Stimulated activated CD8-positive, alpha-beta memory T cell treated with anti-CD3 and anti-CD28 coated beads, Interleukin-4, amount 100 ng/mL, for 1 hour (primary cell): Measurements from ENCODE around the gene TSN.
"Not testable (repeated sequence)": the region's sequence is repeated elsewhere in the genome, so short reads cannot be mapped to it uniquely, and the experiment has no call there.

ENCODE experiments used
- DNase-seq, 2 donors: peaks; one replicate each; pipeline ENCODE4 v3.0.0-alpha.2; 2020; ENCODE audit warnings: low read depth in 2 of 2, low spot score in 1 of 2

TSN gene

DNA sequence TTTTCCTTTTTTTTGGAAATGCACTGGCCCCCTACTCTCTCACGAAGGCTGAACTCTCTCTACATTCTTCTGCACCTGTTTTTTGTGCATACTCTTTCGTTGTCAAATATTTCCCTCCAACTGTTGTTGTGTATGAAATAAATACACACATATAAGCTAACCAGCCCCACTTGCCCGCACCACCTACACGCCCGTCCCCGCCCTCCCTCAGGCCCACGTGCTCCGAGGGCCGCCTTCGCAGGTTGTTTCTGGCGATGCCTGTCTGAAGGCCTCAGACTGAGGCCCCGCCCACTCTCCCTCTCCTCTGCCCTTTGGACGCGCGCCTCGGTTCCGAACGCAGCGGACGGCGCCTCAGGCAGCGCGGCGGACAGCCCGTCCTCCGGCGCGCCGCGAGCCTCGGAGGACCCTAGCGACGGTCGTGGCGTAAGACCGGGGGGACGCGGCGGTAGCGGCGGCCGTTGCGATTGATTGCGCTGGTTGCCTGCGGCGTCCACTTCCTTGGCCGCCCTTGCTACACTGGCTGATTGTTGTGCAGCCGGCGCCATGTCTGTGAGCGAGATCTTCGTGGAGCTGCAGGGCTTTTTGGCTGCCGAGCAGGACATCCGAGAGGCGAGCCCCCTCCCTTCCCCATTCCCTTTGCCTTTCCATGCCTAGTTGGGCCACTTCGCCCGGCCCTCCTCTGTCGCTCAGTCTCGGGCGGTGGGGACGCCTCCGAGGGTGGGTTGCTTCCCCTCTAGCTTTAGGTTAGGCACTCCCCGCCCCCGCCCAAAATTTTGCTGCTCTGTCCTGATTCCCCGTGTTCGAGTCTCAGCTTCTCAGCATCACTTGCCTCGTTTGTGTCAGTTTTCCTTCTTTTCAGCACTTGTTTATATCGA, at the start of gene TSN:
Gene TSN, plus strand, starts transcription at position 415 of the 875 bp plus-strand sequence. Its CDS starts 129 bp downstream, at position 544.
- peak; percentile 87 to 95 for DNase-seq

DNA sequence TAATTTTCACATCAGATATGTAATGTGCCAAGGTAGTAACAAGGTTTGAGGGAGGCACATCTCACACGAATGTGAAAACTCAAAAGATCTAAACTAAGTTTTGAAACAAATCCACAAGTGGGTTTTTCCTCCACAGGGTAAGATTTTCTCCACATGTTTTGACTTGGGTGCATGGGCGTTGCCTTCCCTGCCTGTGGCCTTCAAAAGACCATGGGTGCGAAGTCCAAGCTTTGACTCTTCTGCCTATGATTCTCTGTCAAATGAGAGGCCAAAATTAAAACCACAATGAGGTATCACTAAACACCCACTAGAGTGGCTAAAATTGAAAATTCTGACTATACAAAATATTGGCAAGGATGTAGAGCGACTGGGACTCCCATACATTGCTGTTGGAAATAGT, 49.5 kb upstream of the TSN start:
- DNase-seq: no peak

DNA sequence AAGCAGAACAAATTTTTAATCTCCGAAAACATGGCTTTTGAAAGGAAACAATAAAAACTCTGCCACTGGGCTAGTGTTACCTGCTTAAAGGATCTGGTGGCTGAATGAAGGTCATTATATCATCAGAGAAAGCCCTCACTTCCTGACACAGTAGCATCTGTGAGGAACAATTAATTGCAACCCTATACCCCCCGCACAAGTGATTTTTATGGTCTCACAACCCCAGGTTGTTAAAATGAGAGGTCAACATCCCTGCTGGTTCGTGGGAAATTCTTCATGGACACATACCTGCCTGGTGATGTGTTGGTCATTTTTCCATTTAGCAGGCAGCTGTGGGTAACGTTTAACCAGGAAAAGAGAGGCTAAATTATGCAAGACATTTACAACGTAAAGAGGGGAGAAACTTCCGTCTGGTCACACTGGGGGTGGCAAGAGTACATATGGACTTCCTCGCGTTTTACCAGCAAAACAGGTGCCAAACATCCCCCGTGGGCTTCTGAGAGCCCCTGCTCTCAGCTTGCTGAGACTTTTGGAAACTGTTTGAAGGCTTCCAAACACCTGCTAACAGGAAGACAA, 48.0 kb upstream of the TSN start:
- no peak for DNase-seq

DNA sequence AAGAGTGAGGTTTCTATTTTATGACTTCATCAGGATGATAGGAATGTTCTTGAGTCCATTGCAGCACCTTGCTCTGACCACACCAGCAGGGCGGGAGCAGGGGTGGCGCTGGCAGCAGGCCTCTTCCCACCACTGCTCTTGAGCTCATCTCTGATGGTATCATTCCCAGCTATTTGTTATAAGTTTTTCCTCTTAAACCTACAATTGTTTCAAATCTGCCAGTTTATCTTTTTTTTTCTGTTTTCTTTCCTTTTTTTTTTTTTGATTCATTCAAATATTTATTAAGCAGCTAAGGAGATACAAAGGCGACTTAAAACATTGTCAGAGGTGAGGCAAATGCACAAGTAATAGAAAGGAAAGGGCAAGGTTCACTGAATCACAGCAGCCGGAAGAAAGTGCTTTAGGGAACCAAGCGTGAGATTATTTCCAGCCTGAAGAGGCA, 47.5 kb upstream of the TSN start:
- no peak for DNase-seq

DNA sequence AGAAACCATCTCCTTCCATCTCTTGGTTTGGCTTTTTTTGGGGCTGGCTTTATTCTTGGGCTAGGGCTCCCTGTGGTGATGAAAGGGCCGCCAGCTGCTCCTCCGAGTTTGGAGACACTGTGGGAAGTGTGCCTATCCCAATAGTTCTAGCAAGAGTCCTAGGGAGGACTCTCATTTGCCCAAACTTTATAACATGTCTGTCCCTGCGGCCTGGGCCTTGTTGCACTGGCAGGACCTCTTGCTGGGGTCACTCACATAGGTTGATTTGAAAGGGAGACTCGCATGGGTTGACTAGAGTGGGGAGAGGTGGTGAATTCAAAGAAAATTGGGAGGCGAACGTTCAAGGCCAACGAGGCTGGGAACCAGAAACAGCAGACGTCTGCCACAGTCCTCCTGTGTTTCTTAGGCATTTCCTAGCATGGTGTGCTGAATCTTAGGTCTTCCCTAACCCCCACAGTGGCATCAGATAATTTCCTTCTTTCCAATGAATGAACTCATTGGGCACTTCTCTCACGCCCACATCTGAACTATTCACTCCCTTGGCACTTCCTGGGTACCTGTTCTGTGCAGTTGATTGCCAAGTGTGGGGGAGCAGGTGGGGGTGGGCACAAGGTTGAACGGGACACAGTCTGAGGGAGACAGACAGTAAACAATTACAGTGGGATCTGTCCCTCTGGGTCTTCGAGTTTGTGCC, 45.5 kb upstream of the TSN start:
- DNase-seq: no peak

DNA sequence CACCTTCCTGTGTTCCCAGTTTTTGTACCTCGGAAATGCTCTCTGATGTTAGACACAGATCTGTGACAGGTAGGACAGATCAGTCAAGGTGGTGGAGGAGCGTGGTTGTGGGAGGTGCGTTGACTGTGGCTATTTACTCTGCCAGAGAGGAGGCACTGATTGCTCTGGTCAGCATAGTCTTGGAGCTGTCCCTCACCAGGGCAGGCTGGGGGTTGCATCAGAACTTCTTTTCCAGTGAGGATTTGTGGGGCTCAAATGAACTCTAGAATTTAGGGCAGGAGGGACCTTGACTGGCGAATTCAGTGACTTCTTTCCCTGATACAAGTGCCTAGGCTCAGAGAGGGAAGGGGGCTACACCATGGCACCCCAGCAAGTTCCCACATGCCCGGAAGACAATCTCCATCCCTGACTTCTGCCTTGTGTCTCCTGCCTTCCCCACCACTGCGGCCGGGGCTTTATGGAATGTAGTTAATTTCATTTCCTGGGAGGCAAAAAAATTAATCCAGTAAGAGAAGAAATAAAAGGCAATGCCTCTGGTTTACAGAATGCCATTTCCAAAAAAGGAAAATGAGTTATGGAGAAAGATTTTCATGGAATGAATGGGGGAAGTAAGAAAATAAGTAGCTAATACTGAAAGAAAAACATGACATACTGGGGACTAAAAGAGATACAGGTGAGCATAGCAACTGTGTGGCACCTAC, 44.8 kb upstream of the TSN start:
- DNase-seq: no peak

DNA sequence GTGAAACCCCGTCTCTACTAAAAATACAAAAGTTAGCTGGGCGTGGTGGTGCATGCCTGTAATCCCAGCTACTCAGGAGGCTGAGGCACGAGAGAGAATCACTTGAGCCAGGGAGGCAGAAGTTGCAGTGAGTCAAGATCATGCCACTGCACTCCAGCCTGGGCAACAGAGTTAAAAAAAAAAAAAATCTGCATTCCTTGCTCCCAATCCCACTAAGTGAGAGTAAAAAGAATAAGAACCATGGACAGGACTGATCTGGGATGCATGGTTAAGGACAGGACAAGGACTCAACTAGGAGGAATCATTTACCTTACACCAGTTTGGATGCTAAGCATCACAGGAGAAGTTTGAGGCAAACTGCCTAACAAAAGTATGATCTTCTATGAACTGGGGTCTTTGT, 44.0 kb upstream of the TSN start:
- not testable (repeated sequence) for DNase-seq

DNA sequence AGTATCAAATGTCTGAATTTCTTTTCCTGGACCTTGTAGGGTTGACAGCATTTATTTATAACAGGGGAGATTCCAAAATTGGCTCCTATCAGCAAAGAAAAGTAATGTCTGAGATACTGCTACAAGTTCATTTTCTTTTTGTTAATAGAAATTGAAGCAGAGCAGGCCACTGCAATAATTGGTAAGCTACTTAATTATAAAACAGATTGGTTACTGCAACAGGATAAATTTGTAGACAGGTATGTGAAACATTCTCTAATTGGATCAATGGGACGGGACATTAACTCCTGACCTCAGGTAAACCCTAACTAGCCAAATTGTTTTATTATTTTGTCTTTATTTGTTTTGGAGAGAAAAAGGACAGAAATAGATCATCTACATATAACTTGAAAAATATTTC, 39.3 kb upstream of the TSN start:
- DNase-seq: no peak

DNA sequence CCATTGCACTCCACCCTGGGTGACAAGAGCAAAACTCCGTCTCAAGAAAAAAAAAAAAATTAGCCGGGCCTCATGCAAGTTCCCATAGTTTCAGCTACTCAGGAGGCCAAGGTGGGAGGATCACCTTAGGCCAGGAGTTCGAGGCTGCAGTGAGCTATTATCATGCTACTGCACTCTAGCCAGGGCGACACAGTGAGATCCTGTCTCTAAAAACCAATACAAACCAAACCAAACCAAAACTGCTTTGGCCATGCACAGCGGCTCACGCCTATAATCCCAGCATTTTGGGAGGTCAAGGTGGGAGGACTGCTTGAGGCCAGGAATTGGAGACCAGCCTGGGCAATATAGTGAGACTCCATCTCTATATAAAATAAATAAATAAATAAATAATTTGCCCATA, 37.9 kb upstream of the TSN start:
- DNase-seq: no peak

DNA sequence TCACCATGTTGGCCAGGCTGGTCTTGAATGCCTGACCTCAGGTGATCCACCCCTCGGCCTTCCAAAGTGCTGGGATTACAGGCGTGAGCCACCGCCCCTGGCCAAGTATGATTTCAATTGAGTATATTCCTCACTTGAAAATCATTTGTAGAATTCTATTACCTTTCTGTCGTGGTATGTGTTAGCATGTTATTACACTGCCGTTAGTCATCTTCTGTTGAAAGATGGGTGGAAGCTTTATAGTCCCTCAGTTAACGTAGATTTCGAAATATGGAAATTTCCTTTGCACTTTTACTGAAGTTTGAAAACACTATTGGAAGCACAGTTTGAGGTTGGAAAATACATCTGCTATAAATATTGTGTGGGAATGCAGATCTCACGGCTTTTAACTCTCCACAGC, 33.5 kb upstream of the TSN start:
- no peak for DNase-seq

DNA sequence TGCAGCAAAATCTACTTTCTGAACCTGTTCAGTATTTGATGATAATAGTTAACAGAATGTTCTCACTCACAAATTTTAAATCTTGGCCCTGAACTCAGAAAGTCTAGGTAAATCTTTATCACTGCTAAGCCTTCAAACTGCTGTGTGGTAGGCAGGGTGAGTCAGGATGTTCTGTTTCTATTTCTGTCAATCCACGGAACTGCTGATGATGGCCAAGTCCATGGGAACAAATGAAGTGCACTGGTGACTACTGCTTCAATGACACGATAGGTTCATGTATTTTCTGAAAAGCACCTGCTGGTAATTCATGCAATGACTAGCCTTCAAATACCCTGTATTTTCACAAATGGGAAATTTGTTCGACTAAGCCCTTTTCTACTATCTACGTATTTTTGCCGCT, 33.0 kb upstream of the TSN start:
- DNase-seq: no peak

DNA sequence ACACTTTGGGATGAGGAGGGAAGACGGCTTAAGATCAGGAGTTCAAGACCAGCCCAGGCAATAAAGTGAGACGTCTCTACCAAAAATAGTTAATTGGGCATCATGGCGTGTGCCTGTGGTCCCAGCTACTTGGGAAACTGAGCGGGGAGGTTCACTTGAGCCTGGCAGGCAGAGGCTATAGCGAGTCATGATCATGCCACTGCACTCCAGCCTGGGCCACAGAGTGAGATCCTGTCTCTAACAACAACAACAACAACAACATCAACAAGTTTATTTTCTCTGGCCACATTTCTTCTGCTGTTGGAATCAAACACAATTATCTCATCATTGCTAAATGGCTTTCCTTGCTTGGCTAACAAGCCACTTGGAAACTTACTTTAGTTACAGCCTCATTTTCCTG, 32.1 kb upstream of the TSN start:
- no peak for DNase-seq

DNA sequence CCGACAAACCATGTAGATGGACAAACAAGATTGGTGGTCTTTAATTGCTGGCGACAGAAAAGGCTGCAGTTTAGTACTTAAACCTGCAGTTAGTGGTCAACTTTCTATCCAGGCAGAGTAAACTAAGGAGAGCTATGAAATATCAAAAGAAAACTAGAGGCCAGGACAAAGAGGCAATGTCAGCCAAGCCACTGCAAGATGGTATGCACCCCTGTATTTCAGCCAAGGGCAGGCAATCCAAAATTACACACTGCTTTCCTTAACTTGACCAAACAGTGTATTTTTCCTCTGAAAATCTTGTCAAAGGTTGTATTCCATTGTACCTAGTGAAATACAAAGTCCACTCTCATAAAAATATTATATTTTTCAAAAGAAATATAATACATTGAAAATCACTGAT, 28.1 kb upstream of the TSN start:
- no peak for DNase-seq

DNA sequence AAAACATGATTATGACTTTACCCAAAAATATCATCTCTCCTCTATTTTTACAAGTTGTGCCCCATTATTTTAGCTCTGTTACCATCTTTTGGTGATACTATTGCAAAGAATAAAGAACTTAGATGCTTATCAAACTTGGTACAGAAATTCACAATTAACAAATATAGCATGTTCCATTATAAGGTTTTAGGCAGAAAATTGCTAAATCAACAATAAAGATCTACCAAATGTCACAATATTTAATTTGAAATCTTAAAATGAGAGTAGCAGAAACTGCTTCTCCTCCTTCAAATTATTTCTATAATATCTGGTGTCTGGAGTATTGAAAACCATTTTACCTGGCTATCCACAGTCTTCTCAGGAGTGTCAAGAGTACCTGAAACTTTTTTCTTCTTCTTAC, 27.5 kb upstream of the TSN start:
- no peak for DNase-seq

DNA sequence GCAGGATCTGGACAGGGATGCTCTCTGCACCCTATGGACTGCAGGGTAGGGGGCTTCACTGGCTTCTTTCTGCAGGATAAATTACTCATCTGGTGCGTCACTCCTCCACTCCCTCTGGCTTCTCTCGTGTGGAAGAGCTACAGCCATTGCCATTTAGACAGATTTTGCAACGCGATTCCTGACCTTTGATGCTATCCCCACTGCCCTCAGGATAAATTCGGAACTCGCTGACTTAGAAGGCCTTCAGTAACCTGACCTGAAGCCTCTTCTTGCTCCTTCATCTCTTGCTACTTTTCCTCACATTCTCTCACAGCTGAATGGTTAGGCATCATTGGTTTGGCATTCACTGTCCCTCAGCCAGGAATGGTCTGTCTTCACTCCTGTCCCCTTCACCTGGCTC, 24.1 kb upstream of the TSN start:
- DNase-seq: no peak

DNA sequence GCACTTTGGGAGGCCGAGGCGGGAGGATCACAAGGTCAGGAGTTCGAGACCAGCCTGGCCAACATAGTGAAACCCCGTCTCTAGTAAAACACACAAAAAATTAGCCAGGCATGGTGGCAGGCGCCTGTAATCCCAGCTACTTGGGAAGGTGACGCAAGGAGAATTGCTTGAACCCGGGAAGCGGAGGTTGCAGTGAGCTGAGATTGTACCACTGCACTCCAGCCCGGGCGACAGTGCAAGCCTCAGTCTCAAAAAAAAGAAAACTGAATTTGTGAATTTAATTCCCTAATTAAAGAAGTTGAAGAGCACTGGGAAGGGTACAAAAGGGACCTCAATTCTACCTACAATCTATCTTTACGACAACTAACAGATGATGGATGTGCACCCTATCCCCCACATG, 20.9 kb upstream of the TSN start:
- not testable (repeated sequence) for DNase-seq

DNA sequence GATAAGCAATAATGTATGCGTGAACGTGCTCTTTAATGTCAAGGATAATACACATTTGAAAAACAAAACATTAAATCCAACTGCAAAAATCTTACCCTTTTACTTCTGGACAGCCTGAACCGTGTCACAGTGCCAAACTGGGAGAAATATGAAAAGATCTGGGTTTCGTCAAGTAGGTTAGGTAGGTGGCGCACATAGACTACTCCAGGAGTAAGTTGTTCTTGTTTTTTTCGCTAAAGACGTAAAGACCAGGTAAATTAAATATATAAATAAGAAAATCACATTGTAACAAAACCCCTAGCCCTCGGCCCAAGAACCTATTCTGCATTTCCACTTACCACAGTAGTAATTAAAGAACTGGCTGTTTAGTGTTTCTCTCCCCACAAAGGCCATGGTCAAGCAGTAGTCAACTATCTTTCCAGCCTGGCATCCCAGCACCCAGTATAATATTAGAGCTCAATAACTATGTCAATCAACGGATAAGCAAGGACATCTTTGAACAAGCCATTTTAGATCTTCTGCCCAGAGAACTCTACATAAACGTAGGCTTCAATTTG, 19.9 kb upstream of the TSN start:
- no peak for DNase-seq

DNA sequence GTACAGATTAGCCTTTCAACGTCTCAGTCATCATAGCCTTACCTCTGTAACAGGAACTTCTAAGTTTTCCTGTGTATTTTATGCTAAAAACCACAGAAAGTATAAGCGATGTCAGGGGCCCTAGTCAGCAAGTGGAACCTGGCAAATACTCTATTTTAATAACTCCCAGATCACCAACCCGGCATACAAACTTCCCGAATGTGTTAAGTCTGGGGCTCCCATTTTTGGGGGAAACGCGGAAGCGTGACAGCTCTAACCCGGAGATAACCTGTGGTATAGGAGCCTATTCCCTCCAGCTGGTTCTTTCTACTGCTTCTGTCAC, 19.4 kb upstream of the TSN start:
- no peak for DNase-seq

DNA sequence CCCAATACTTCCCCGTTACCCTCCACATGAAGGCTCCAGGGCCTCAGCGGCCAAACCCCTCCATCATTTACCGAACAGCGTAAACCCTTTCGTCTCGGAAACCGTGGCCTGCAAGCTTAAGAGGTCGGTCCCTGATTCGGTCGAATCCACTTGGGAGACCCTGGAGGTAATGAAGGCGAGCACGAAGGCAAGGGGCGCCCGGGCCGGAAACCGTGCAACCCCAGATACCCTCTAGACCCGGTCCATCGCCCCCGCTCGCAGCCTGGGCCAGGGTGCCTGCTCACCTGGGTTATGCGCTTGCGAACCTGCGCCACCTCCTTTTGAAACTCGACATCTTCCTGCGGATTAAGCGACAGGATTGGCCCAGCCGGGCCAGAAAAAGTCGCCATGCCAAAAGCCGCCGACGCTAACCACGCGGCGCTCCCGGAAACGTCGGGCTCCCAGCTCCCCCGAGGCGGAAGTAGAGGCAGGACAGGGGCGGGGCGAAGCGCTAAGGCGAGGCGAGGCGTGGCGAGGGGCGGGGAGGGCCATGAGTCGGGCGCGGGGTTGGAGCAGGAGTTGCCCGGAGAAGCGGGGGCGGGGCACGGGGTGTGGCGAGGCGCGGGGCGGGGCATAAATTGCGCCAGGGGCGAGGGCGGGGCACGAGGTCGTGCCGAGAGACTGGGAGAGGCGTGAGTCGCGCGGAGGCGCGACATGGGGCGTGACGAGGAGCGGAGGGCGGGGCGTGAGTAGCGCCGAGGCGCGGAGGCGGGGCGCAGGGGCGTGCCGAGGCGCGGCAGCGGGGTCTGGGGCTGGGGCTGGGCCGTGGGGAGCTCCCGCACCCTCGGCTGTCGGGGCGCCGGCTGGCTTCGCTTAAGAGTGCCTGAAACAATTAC, 18.8 kb upstream of the TSN start, which contains the start of gene NIFK:
Gene NIFK, minus strand, starts transcription at position 414 of the 875 bp plus-strand sequence. Its CDS starts 25 bp downstream, at position 389.
- peak; percentile 100 for DNase-seq

DNA sequence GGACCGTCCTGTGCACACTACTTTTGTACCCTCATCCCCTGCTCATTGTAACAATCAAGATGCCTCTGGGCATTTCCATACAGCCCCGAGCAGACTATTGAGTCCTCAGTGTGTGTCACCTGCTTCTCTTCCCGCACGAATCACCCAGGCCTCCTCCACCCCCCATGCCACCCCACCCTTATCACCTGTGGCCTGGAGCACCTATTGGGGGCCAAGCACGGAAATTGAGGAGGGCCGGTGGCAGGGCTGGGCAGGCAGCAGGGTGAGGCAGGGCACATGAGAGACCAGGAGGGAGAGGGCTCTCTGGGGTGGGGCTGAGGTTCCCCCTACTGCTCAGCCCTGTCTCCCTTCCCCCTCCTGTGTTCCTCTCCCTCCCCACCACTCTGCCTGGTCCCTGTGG, 14.5 kb upstream of the TSN start:
- no peak for DNase-seq
